Cardiac septum (tissue), 1 donor: ENCODE results near the gene ZNF214. TPM values are rescaled to one million over a fixed set of nuclear protein-coding genes. Genes with fewer than 3 reads are reported as not detected.
A peak's percentile ranks its signal among the peaks of the same experiment; 100 is the strongest.

Source experiments
- DNase-seq: peaks from one replicate; pipeline ENCODE4 v3.0.0-alpha.2; 2020; ENCODE audit warnings: low spot score
- intact Hi-C: fragments of 100-400 bp; cut with DNase I; formaldehyde crosslinking; loops from one replicate; pipeline ENCODE4 v1.14.0; 2022
- long read RNA-seq: library from polyadenylated mRNA; unstranded; transcript quantifications from one replicate; pipeline ENCODE4 v2.0.0, GENCODE V29; 2021
- total RNA-seq: library from RNA; stranded (reverse); fragmentation: NEBNext Ultra II Directional; extraction: Animal tissue kit (Norgen Biotek cat#: 25700); gene quantifications from one replicate; pipeline ENCODE4 v1.2.1, GENCODE V29; 2021
- donor health status: DM: no; HTN: no; CAD: no.

ZNF214 gene
- total RNA-seq = 0.67 TPM
- long read RNA-seq, partial matches to known transcripts = 0 of 2 reads
- long read RNA-seq, other reads (novel, unspliced or antisense) = 2 of 2 reads

- intact Hi-C loops = no loop called here
- DNase-seq = peak; percentile 85
Observed at GRCh38 chr11:7020183-7020917, at the start of gene ZNF214, which contains the start of gene NLRP14. TSS of gene ZNF214 (minus strand) at chr11:7020346. CDS start at chr11:7002835, 17,511 bp downstream. TSS of gene NLRP14 (plus strand) at chr11:7020479. CDS start at chr11:7038587, 18,108 bp downstream.

- intact Hi-C loops = no loop called here
- DNase-seq = no peak
Observed at GRCh38 chr11:7062534-7062933, 42.4 kb upstream of the ZNF214 start.

- intact Hi-C loops = no loop called here
- no peak for DNase-seq
Observed at GRCh38 chr11:7060868-7061267, 40.7 kb upstream of the ZNF214 start.

- no peak for DNase-seq
- intact Hi-C loops = no loop called here
Observed at GRCh38 chr11:7057641-7058040, 37.5 kb upstream of the ZNF214 start.

GRCh38 chr11:7056828-7057513 is 36.8 kb upstream of the ZNF214 start:
- DNase-seq = no peak
- intact Hi-C loops = no loop called here

GRCh38 chr11:7050191-7050590 is 30.0 kb upstream of the ZNF214 start:
- DNase-seq = no peak
- intact Hi-C loops = no loop called here

GRCh38 chr11:7046474-7047175 is 26.5 kb upstream of the ZNF214 start:
- DNase-seq = no peak
- intact Hi-C loops = no loop called here

- intact Hi-C loops = no loop called here
- no peak for DNase-seq
Observed at GRCh38 chr11:7034019-7034418, 13.9 kb upstream of the ZNF214 start.

GRCh38 chr11:7032692-7033091 is 12.5 kb upstream of the ZNF214 start:
- intact Hi-C loops = no loop called here

GRCh38 chr11:7031471-7031871 is 11.3 kb upstream of the ZNF214 start:
- intact Hi-C loops = no loop called here
- no peak for DNase-seq

More at GRCh38 chr11:7032692-7033091, 12.5 kb upstream of the ZNF214 start:
- no peak for DNase-seq

GRCh38 chr11:7030836-7031235 is 10.7 kb upstream of the ZNF214 start:
- intact Hi-C loops = no loop called here
- no peak for DNase-seq

GRCh38 chr11:7028141-7028540 is 8.0 kb upstream of the ZNF214 start:
- DNase-seq = no peak
- intact Hi-C loops = no loop called here

- intact Hi-C loops = no loop called here
- DNase-seq = no peak
Observed at GRCh38 chr11:7021318-7021717, 1.2 kb upstream of the ZNF214 start.

- peak; percentile 74 for DNase-seq
Observed at GRCh38 chr11:7019500-7020182, 505 bp downstream of the ZNF214 start.

GRCh38 chr11:7016011-7016410 is 4.1 kb downstream of the ZNF214 start:
- intact Hi-C loops = no loop called here
- DNase-seq = no peak

More at GRCh38 chr11:7019500-7020182, 505 bp downstream of the ZNF214 start:
- intact Hi-C loops = no loop called here

- intact Hi-C loops = no loop called here
- no peak for DNase-seq
Observed at GRCh38 chr11:7014118-7014517, 6.0 kb downstream of the ZNF214 start.

- intact Hi-C loops = no loop called here
- DNase-seq = no peak
Observed at GRCh38 chr11:7004482-7004881, 15.7 kb downstream of the ZNF214 start.

- DNase-seq = no peak
- intact Hi-C loops = no loop called here
Observed at GRCh38 chr11:6995703-6996102, 24.4 kb downstream of the ZNF214 start.

- intact Hi-C loops = no loop called here
- no peak for DNase-seq
Observed at GRCh38 chr11:6992457-6993417, 27.4 kb downstream of the ZNF214 start.
